Erythroblast (primary cell): ENCODE measurements around the gene PTPN13.
A peak's percentile ranks its signal among the peaks of the same experiment; 100 is the strongest.
"Not testable (repeated sequence)": the region's sequence is repeated elsewhere in the genome, so short reads cannot be mapped to it uniquely, and the experiment has no call there.

Experiments used
- DNase-seq, 2 experiments: peaks; one replicate each; lab custom pipeline; 2025; lab: John Stamatoyannopoulos, UW
- GATA1 ChIP-seq: IDR thresholded peaks from 2 replicates; pipeline ENCODE4 v1.6.1; 2011; ENCODE audit warnings: low read depth, mild to moderate bottlenecking, control low read depth, low read length, moderate library complexity
- POLR2A ChIP-seq: IDR thresholded peaks from 2 replicates; pipeline ENCODE4 v1.6.1; 2011; ENCODE audit warnings: mild to moderate bottlenecking, low read length

Gene PTPN13

DNA sequence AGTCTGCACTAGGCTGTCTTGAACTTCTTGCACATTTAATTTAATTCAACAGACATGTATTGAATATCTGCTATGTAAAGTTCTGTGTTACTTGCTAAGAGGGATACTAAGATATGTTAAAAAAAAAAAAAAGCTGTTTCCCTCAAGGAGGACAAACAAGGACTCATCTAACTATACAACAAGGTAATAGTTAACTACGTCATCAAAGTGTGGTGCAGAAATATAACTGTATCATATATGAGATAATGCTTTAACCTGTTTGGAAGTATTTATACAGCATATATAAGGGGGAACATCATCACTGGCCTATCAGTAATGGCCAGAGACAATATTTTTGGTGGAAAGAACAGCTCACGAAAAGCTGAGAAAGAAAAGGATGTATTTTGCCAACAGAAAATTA is 89.9 kb downstream of the PTPN13 start:
- no peak for DNase-seq
- no peak for TF ChIP-seq GATA1
- TF ChIP-seq POLR2A: no peak

DNA sequence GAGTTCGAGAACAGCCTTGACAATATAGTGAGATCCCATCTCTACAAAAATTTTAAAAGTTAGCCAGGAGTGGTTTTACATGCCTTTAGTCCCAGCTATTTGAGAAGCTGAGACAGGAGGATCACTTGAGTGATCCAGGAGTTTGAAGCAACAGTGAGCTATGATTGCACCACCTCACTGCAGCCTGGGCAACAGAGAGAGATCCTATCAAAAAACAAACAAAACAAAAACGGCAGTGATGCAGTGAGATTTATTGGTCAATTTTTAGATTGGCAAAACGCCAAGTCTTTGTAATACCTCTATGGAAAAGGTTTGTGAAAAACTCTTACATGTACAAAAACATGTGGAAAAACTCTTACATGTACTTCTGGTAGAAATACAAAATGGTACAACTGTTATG is 91.3 kb downstream of the PTPN13 start:
- DNase-seq: peak in 1 of 2 experiments; percentile 2
- no peak for TF ChIP-seq POLR2A

- no peak for DNase-seq
Observed at GRCh38 chr4:86686741-86687140, 92.6 kb downstream of the PTPN13 start.

DNA sequence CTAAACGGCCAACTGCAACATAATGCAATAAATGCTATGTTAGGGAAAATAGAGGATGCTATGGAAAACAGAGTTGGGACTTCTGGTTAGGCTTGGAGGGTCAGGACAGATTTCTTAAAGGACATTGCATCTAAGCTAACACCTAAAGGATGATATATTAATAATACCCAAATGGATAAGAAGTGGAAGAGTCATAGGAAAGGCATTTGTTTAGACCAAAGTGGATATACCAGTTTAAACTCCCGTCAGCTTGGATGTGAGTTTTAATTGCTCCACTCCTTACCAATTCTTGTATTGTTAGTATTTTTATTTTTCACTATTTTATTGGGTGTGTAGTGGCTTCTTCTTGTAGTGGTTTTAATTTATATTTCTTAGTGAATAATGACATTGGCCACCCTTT is 93.9 kb downstream of the PTPN13 start:
- DNase-seq: no peak
- no peak for TF ChIP-seq POLR2A
- no peak for TF ChIP-seq GATA1

More at GRCh38 chr4:86686741-86687140, 92.6 kb downstream of the PTPN13 start:
- no peak for TF ChIP-seq GATA1
- TF ChIP-seq POLR2A: no peak

DNA sequence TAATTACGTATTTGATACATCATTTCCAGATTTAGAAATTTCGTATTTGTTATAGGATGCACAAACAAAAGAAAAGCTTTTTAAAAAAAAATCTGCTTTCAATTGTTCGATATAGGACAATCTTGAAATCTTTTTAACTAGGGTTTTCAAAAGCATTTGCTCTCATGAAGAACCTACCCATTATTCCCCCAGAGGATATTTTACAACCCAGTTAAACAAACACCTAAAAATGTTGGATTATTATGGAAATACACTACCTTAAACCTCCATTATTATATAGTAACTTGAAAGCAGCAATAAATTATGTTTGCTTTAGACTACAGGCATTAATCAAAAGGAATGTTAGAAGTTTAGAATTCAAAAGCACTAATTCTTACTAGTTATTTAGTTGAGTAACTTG is 110.5 kb downstream of the PTPN13 start:
- TF ChIP-seq GATA1 (no peak), POLR2A (no peak)
- DNase-seq: no peak

DNA sequence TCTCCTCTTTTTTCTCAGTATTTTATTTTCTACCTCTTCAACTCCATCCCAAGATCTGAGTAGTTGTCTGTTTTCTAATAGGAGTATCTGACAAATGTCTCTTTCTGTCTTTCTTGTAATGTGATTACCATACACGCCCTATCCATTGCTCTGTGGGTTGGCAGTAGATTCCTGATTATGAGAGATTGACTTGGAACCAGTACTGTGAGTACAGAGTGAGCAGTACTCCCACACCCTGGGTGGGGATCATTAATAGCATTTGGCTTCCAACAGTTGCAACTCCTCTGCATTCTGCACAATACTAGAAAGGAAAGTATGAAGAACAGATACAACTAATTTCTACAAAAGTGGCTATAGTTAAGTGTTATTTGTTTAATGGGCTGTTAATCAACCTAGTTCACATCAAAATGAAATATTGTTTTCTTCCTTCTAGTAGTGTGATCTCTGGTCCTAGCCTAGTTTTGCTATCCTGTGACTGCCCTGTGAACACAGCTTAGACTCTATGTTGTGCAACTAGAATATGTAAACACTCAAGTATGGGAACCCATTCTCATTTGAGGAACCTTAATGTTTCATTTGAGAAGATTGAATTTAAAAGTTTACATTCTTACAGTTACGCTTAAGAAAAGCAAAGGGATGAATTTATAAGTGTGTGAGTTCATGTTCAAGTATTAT is 112.9 kb downstream of the PTPN13 start:
- no peak for TF ChIP-seq GATA1
- no peak for TF ChIP-seq POLR2A
- DNase-seq: no peak

DNA sequence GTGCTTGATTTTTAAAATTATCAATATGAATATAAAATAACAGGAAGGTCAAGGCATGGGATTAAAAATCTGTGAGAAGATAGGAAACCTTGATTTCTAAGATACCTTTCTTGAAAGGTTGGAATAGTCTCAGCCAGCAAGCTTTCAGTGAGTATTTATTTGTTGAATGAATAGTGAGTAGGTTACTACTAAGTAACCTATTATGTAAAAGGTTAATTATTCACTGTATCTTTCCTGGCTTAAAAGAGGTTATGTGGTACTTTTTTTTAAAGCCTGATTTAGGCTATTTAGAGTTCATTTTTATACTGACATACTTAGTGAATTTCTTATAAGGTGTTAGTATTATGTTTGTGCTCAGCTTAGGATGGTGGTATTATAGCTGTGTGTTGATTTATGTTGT is 123.5 kb downstream of the PTPN13 start:
- no peak for DNase-seq

DNA sequence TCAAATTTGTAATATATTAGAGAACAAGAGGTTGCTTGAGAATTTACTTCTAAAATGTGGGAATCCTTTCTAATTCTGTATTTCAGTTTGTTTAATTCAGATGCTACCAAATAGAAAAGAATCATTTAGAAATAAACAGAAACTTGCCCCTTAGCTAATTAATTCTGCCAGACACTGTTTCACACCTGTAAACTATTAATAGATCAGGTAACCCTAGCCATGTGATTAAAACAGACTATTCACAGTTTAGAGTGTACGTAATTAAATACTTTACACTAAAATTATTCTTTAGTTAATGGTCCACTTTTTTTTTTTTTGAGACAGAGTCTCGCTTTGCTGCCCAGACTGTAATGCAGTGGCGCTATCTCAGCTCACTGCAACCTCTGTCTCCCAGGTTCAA is 124.0 kb downstream of the PTPN13 start:
- DNase-seq: no peak
- TF ChIP-seq POLR2A (no peak), GATA1 (no peak)

More for the DNA sequence above, 123.5 kb downstream of the PTPN13 start:
- TF ChIP-seq GATA1 (no peak), POLR2A (no peak)

GRCh38 chr4:86719149-86719548 is 125.0 kb downstream of the PTPN13 start:
- DNase-seq: not testable (repeated sequence)

DNA sequence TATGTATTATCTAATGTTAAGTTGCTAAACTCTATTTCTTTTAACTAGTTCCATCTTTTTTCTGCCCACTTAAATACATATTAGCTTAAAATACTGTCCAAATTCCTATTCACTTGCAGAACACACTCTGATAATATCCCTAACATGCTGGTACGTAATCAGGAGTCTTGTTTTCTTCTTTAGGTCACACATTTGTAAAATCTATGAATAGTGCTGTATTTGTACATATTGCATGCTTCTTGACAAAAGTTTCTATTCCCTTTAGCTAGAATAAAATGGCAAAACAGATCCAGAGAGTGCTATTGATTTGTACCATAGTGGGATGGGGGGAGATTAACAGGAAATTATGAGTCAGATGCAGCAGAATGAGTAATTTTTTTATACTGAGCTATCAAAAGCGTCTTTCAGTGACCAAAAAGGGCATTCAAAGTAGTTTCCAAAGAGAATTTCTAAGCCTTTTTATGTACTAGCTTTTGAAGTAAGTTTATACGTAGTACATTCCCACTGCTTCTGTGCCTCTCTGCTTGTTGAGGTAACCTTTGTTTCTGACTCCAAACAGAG is 126.5 kb downstream of the PTPN13 start:
- DNase-seq: no peak
- no peak for TF ChIP-seq GATA1
- TF ChIP-seq POLR2A: no peak

DNA sequence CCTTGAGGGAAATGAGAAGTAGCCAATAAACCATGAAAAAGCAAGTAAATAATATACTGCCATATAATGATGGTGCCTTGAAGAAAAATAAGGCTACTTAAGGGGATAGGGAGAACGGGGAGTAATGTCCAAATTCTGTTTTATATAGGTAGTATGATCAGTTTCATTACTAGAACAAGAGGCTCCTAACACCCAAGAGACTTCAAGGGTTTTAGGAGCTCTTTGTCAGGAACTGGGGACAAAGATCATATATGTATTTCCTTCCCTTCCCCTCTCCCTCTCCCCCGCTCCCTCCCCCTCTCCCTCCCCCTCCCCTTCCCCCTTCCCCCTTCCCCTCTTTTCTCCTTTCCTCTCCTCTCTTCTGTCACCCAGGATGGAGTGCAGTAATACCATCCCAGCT is 127.3 kb downstream of the PTPN13 start:
- no peak for TF ChIP-seq POLR2A
- no peak for TF ChIP-seq GATA1
- DNase-seq: no peak

GRCh38 chr4:86730310-86730709 is 136.2 kb downstream of the PTPN13 start:
- TF ChIP-seq GATA1 (no peak), POLR2A (no peak)
- no peak for DNase-seq

GRCh38 chr4:86737244-86737643 is 143.1 kb downstream of the PTPN13 start:
- TF ChIP-seq GATA1 (no peak), POLR2A (no peak)
- DNase-seq: no peak

DNA sequence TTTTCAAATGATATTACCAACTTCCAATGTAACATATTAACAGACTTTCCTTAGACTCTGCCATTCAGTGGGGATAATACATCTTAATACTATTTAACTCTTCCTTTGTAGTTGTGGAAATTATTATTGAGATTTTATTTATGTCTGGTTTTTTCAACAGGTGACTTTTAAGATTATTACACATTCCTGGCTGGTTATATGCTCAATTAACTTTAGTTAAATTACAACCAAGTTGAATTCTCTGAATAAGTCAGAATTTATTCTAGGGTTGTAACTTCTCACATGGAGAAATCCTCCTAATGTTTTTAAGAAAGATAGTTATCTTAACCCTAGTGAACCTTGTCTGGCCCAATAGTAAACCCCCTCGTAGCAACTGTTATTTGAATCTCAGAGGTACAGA is 147.7 kb downstream of the PTPN13 start:
- DNase-seq: no peak

GRCh38 chr4:86744570-86744969 is 150.5 kb downstream of the PTPN13 start:
- TF ChIP-seq POLR2A (no peak), GATA1 (no peak)
- DNase-seq: no peak

More for the DNA sequence above, 147.7 kb downstream of the PTPN13 start:
- no peak for TF ChIP-seq GATA1
